ENCODE measurements around the gene DIP2B.
"Not testable (repeated sequence)": the region's sequence is repeated elsewhere in the genome, so short reads cannot be mapped to it uniquely, and the experiment has no call there.

Gene DIP2B

DNA sequence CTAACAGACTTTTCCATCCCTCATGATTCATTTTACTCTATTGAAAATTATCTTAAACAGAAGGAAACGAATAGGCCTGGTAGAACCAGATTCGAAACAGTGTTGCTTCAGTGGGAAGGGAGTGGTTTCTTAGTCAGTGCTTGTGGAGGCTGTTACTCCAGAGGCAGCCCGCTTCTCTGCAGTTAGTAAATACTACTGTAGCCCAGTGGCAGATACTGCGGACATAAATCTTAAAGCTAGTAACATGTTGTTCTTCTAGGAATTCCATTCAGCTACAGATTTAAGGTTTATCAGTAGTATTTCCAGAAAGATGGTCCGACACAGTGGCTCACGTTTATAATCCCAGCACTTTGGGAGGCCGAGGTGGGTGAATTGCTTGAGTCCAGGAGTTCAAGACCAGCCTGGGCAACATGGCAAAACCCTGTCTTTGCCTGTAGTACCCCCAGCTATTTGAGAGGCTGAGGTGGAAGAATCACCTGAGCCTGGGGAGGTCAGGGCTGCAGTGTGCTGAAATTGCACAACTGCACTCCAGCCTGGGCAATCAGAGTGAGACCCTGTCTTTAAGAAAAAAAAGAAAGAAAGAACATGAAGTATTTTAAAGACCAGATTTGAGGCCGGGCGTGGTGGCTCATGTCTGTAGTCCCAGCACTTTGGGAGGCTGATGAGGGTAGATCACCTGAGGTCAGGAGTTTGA is 45.9 kb downstream of the DIP2B start:
- DNase-seq (ENCODE audit: low read depth), result no peak

DNA sequence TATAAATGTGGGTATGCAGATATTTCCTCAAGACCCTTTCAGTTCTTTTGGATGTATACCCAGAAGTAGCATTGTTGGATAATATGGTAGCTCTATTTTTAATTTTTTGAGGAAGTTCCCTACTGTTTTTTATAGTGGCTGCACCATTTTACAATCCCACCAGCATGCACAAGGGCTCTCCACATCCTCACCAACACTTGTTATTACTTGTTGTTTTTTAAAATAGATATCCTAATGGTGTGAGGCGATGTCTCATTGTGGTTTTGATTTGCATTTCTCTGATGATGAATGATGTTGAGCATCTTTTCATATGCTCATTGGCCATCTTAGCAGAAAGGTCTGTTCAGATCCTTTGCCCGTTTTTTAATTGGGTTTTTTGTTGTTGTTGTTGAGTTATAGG is 47.1 kb downstream of the DIP2B start:
- no peak for DNase-seq (ENCODE audit: low read depth)

DNA sequence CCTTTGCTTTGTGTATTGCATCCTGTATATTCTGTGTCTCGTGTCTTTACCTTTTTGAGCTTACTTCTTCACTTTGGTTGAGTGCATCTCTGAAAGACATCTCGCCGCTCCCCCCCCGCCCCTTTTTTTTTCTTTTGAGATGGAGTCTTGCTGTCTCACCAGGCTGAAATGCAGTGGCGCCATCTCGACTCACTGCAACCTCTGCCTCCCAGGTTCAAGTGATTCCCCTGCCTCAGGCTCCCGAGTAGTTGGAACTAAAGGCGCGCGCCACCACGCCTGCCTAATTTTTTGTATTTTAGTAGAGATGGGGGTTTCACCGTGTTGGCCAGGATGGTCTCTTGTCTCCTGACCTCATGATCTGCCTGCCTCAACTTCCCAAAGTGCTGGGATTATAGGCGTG is 49.9 kb downstream of the DIP2B start:
- DNase-seq (ENCODE audit: low read depth), result no peak

DNA sequence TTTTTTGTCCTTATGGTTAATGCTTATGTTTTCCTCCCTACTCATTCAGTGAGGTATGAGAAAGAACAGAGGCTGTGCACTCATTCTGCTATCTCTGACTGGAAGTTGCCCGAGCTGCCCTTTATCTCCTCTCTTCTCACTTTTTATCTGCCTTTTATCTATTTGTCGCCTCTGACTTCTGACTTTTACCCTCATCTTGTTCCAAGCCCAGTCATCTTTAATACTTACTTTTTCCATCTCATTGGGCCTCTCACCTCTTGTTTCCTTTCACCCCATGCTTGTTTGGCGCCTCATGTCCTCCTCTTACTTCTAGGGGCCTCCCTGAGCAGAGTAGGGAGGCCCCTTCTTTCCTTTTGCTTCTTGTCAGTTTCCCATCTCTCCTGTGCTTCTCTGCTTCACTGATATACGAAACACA is 50.7 kb downstream of the DIP2B start:
- no peak for DNase-seq (ENCODE audit: low read depth)

DNA sequence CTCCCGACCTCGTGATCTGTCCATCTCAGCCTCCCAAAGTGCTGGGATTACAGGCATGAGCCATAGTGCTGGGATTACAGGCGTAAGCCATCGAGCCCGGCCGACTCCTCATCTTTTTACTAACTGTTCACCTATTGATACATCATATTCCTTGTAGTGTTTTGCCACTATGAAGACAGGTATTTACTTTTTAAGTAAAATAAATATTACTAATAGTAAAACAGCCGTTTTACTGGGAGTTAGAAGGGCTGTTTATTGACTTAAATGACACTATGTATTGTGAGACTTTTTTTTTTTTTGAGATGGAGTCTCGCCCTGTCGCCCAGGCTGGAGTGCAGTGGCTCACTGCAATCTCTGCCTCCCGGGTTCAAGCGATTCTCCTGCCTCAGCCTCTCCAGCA is 51.5 kb downstream of the DIP2B start:
- no peak for DNase-seq (ENCODE audit: low read depth)

DNA sequence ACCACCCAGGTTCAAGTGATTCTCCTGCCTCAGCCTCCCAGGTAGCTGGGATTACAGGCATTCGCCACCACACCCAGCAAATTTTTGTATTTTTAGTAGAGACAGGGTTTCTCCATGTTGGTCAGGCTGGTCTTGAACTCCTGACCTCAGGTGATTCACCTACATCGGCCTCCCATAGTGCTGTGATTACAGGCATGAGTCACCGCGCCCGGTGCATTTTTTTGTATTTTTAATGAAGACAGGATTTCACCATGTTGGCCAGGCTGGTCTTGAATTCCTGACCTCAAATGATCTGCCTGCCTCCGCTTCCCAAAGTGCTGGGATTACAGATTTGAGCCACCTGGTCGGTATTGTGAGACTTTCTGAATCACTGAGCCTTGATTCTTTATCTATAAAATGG is 52.0 kb downstream of the DIP2B start:
- not testable (repeated sequence) for DNase-seq (ENCODE audit: low read depth)

DNA sequence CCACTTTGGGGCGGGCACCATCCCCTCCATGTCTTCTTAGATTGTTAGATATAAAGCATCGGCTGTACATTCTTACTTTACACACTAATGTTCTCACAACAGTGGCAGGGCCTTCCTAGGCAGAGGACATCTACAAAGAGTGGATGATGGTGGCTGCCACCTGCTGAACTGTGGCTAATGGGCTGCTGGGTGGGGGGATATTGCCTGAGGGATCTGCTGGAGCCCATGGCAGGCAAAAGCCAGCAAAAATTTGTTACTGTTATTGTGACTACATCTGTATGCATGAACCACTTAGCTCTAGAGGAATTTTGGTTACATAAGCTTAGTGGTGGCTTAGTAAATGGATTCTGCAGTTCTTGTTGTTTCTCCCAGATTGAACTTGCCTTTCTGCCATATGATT is 52.6 kb downstream of the DIP2B start:
- DNase-seq (ENCODE audit: low read depth), result no peak

DNA sequence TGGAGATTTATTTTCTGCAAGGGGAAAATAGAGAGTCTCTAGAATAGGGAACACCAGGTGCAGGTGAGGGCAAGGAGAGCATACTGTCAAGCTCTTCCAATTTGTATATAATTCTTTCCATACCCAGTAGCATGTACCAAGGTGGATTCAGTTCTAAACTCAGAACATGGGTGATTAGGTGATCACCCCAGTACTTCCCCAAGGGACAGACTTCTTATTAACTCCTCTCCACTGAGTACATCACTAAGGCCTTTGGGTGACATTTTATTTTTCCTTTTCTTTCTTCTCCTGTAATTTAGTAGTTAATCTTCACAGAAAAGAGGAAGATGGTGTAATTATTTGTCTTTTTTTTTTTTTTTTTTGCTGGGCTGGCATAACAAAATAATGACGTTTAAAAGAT is 54.2 kb downstream of the DIP2B start:
- DNase-seq (ENCODE audit: low read depth), result no peak

DNA sequence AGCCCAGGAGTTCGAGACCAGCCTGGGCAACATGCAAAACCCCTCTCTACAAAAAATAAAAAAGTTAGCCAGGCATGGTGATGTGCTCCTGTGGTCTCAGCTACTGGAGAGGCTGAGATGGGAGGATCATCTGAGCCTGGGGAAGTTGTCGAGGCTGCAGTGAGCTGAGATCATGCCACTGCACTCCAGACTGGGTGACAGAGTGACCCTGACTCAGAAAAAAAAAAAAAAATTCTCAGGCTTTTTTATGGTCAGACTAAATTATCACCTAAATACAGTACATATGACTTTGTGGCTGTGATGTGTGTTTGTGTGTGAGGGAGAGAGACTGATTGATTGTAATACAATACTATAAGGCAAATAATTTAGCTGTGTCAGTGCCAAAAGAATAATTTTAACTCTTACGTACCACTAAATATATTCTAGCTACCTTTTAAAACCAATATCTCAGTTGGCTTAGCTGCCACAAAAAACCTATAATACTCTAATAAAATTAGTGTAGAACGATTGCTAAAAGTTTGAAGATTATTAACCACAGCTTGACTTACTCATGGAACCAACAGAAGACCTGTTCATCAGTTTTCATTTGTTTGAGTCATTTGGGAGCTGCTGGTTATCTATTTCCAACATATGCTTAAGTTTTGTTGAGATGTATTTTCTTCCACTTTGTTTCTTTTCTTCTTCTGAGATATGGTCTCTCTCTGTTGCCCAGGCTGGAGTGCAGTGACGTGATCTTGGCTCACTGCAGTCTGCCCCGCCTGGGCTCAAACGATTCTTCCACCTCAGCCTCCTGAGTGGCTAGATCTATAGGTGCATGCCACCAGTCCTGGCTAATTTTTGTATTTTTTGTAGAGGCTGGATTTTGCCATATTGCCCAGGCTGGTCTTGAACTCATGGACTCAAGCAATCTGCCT is 58.0 kb downstream of the DIP2B start:
- DNase-seq (ENCODE audit: low read depth), result no peak

DNA sequence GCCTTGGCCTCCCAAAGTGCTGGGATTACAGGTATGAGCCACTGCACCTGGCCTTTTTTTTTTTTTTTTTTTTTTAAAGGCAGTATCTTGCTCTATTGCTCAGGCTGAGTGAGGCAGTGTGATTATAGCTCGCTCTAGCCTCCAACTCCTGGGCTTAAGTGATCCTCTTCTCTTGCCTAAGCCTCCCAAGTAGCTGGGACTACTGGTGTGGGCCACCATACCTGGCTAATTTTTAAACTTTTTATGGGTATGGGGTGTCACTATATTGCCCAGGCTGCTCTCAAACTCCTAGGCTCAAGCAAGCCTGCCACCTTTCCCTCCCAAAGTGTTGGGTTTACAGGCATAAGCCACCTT is 58.6 kb downstream of the DIP2B start:
- DNase-seq (ENCODE audit: low read depth), result no peak

DNA sequence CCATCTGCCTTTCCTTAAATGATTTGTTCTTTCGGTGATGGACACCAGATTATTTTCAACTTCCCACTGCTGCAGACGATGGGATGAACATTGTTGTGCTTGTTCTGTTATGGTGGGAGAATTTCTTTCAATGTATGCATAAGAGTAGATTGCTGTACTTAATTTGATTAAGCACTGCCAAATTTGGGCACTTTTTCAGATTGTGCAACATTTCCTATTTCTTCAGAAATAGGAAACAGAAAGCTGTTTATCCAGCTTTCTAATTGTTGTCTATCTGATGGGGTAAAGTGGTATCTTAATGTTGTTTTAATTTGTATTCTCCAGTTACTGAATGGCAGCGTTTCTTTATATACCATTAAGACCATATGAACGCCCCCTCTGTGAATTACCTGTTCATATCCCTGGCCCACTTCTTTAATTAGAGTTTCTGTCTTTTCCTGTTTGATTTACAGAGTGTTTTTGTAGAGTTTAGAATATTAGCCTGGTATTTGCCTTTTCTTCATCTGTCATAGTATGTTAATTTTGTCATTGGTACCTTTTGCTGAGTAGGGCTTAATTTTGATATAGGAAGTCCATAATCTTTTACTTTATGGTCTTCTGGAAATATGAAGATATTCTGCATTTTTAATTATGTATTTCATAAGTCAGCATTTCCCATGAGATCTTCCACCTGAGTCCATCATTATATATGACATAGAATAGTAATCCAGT is 59.6 kb downstream of the DIP2B start:
- no peak for DNase-seq (ENCODE audit: low read depth)

DNA sequence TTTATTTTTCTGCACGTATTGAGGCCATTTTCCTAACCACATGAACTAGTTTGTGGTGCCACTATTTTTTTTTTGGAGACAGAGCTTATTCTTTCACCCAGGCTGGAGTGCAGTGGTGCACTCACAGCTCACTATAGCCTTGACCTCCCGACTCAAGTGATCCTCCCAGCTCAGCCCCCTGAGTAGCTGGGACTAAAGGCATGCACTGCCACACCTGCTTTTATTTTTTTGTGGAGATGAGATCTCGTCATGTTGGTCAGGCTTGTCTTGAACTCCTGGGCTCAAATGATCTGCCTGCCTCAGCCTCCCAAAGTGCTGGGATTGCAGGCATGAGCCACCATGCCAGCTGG is 60.1 kb downstream of the DIP2B start:
- no peak for DNase-seq (ENCODE audit: low read depth)

DNA sequence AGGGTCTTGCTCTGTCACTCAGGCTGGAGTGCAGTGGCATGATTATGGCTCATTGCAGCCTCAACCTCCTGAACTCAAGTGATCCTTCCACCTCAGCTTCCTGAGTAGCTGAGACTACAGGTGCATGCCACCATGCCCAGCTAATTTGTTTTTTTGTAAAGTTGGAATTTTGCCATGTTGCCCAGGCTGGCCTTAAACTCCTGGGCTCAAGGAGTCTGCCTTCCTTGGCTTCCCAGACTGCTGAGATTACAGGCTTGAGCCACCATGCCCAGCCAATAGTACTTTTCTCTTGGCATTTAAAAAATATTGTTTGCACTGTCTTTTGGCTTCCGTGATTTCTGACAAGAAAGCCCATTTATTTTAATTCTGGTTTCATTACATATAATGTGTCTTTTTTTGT is 61.3 kb downstream of the DIP2B start:
- no peak for DNase-seq (ENCODE audit: low read depth)

DNA sequence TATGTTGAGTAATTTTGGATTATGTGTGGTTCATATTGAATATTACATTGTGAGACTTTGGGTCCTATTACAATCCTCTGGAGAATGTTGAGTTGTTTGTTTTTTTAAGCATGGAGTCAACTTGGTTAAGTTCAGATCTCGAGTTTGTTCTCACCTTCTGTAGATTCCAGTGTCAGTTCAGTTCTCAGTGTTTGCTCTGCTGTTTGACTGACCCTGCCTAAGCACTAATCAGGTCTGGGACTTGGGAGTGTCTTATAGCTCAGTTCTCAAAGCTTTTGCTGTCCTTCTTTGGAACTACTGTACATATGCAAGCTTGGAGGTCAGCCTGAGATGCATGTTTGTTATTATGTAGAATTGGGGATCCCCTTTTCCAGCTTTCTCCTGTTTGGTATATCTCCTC is 63.1 kb downstream of the DIP2B start:
- DNase-seq (ENCODE audit: low read depth), result no peak

DNA sequence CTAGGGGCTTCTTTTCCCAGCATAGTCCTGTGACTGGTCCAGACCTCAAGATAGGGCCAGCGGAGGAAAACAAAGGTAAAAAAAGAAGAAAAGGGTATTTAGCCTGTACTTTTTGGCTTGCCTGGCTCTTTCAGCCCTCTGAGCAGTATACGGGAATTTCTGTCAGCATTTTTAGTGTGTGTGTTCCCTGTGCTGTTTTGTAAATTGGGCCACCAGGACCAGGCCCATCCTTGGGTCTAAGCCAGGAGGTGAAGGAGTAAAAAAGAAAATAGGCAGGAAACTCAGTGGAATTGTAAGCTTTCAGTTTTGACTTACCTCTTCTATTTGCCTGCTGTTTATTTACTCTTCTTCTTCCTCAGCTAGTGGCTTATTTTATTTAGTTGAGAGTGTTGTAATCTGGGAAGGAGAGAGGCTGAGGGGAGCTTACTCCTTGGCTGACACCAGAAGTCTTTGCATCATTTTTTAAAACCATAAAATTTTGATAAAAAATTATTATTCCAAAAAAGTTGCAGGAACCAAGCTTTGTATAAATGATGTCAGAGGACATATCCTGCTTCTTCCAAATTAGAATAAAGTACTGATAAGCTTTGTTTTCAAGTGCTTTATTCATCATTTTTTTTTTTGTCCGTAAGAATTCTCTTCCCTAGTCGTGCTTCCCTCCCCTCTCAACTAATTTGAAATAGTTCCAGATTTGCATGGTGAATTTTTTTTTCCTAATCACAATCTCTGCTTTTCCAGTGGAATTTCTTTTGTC is 63.7 kb downstream of the DIP2B start:
- DNase-seq (ENCODE audit: low read depth), result no peak

DNA sequence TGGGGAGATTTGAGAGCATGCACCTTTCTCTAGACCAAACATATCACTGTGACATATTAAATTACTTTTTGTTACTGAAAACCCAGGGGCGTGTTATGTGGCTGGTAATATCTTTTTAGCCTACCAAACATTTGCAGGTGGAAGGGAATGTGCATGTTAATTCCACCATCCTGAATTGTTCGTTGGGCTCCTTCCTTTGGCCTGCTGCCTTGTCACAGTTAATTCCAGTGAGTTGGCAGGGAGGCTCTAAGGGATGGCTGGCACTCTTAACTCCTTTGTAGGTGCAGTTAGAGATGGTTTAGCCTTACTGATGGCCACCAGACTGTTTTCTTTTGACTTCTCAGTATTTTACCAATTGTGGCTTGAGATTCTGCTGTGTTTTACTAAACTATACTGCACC is 64.5 kb downstream of the DIP2B start:
- no peak for DNase-seq (ENCODE audit: low read depth)

DNA sequence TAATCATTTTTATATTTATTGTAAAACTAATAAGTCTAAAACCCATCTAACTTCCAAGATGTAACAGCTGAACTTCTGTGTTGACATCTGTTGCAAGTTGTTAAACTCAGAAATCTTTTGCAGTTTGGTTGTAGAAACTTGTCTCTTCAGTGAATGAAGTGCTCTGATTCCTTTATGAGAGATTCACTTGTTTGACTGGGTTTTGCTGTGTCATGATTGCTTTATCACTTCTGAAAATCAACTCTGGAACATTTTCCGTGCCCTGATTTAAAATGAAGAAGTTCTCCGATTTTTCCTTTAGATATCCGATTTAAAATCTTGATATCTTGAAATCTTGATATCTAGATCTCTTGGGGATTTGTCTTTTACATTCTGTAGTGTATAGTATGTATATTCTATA is 65.1 kb downstream of the DIP2B start:
- DNase-seq (ENCODE audit: low read depth), result no peak

DNA sequence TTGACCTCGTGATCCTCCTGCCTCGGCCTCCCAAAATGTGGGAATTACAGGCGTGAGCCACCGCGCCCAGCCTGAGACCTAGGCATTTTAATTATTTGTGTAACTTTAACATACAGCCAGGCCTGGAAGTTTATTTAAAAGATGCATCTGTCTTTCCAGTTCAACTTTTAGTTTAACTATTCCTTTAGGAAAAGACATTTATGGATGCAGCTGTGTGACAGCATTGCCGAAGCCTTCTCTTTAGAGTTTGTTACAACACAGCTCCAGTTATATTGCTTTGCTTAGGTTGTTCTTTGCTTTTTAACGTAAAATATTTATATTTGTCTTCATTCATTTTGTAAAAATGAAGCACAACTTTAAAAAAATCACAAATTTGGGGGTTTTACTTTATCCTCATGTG is 67.0 kb downstream of the DIP2B start:
- DNase-seq (ENCODE audit: low read depth), result no peak

DNA sequence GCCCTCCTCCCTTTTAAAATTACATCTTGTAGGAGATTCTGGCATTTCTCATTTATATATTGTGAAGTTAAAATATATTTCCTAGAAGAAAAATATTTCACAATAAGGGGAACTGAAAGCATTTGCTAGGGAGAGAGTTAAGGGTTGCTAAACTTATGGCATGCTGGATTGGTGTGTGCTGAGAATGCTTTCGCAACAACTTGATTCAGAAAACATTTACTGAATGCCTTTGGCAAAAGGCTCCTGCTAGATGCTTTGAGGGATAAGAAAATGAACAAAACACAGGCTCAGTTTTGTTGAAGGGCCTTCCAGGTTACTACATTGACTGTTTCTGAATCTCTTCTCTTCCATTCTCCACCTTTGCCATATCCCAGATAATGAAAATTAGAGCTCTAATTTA is 67.5 kb downstream of the DIP2B start:
- no peak for DNase-seq (ENCODE audit: low read depth)

DNA sequence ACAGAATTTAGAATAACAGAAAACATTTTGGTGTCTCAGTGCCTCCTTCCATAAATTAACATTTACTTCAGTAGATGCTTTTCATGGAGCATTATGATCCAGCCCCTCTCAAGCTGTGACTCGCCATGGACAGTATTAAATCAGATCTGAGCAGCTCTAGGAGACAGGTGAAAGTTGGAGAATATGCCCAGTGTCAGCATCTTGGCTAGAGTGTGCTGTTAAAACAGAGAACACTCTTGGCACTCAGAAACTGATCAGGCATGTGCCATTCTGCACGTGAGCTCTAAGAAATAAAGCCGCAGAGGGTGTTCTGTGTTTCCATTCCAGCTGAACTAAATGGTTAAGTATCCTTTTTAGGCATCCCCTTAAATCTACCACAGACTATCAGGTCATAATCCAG is 68.0 kb downstream of the DIP2B start:
- no peak for DNase-seq (ENCODE audit: low read depth)

DNA sequence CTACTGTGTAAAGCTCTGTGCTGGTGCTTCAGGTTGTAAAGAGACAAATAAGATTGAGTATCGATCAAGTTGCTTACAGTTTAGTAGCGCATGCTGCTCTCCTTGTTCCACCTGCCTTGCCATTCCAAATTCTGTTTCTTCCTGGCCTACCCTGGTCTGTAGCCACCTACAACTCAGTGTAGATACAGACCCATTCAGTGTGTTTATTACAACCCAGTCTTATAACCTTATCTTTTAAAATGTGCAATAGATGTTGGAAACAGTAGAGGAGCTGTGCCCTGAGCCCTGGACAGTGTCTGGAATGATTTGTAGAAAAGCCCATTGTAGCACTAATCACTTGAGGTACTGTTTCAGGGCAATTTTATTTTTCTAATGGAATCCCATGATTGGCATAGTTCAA is 68.5 kb downstream of the DIP2B start:
- DNase-seq (ENCODE audit: low read depth), result no peak

DNA sequence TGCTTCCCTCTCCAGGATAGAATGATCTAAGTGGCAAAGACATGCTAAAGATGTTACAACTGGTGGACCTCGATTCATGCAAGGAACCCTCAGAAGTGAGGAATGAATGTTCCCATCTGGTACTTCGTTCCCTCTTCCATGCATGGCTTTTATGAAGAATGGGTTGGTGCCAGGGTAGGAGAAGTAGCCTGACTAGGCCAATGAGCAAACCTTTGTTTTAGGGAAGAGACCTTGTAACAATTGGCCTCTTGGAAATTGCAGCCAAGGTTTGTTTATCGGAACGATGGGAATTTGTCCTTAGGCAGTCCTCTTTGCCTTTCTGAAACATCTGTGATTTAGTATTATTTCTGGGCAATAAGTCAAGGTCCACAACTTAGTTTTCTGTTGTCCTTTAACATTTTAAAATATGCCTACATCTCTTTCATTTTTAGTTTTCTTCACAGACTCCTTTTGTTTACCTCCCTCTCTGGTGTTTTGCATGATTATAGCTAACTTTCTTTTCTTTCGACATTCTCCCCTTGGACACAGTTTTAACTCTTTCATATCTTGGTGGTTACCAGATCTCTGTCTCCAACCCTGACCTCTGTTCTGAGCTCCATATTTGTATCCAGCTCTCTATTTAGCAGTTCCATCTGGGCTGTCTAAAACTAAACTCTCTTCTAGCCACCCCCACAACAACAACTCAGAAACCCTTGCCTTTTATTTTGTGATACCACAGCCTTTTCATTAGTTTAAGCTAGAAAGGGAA is 70.0 kb downstream of the DIP2B start:
- no peak for DNase-seq (ENCODE audit: low read depth)
